AG09319 (cell line): Measurements from ENCODE around the gene MXRA8.
A peak's percentile ranks its signal among the peaks of the same experiment; 100 is the strongest.

Experiments used
- DNase-seq: peaks from one replicate; pipeline ENCODE4 v3.0.0-alpha.2; 2010; ENCODE audit warnings: low read depth; ENCODE audit errors: extremely low read depth
- CTCF ChIP-seq: IDR thresholded peaks from 2 replicates; pipeline ENCODE4 v1.5.1; 2011; ENCODE audit warnings: low read depth, mild to moderate bottlenecking, inconsistent platforms, low read length, moderate library complexity

The MXRA8 gene

GRCh38 chr1:1361233-1361981 is 3.1 kb upstream of the MXRA8 start:
- no peak for DNase-seq
- no peak for TF ChIP-seq CTCF

DNA sequence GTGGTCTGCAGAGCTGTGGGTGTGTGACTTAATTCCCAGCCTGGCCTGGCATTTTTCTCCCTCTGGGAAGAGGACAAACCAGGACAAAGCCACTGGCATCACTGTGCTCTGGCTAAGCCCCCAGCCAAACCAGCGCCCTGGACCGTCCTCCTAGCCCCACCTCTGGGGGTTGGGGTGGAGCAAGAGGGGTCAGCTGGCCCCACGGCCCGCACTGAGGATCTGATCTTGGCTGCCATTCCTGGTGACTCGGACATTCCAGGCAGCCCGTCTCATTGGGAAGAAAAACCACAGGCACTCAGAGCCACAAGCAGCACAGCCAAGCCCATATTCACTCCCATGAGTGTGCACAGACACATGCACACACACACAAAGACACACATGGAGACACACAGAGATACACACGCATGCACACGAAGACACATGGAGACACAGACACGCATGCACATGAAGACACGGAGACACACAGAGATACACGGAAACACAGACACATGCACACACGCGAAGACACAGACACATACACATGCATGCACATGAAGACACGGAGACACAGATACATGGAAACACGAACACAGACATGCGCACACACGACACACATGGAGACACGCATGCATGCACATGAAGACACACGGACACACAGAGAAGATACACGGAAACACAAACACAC is 2.3 kb upstream of the MXRA8 start:
- DNase-seq, result peak; percentile 89
- TF ChIP-seq CTCF, result no peak

GRCh38 chr1:1359664-1360468 is 1.5 kb upstream of the MXRA8 start:
- DNase-seq, result peak; percentile 80
- TF ChIP-seq CTCF, result no peak

DNA sequence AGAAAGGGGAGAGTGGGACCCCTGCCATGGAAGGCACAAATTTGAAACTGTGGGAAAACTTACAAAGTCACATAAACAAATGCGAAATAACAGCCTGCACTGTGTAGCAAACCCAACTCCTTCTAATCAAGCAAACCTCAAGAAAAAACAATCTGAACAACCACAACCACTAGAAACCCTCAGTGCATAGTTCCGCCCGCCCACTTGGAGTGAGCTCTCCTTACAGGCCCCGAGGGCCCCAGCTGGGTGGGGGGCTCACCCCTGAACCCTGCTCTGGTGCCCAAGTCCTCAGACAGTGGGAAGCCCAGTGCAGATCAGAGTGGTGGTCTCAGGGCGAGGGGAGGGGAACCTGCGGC is 931 bp upstream of the MXRA8 start:
- peak; percentile 74 for DNase-seq

DNA sequence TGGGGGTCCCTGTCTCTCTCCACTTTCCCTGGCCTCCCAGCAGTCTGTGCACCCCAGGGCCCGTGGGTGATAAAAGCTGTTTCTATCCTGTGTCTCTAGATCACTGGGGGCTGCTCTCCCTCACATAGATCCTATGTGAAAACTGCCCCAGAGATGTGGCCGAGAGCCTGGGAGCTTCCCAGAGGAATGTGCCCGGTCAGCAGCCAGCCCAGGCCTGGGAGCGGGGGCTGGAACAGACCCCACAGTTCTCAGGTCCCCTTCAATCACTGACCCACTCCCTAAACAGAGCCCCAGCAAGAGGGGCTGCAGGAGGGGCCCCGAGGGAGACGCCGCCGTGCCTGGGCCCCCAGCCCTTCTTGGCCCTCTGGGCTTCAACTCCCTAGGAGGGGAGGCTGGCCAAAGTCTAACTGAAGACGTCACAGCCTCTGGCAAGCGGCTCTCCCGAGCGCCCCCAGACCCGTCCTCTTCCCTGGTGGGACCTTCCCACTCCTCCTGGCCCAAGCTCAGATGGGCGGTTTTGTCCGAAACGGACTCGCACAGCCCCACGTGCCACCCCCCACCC is 403 bp downstream of the MXRA8 start:
- no peak for DNase-seq
- TF ChIP-seq CTCF, result no peak

More for the DNA sequence above, 931 bp upstream of the MXRA8 start:
- TF ChIP-seq CTCF, result no peak

DNA sequence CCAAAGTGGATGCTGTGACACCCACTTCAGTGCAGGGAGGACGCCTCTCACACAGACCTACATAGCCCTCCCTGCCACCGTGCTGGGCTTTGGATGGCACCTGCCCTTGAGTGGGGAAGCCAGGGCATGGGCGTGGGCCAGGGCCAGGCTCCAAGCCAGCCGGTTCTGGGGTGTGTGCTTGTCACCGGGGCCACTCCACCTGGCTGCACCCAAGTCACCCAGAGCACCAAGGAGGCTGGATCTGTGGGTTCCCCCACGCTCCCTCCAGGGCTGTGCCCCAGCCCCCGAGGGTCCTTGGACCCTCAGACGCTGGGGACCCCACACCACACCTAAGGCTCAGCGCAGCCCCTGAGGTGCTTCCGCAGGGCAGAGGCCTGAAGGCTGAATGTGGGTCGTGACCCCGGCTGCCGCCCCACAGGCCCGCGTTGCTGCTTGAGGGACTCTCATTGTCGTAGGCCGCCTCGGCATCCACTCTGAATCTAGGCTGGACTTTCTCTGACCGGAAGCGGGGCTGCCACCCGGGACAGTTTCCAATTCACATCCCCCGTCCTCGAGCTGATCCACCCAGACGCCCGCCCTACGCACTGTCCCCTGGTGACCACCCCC is 1.5 kb downstream of the MXRA8 start:
- no peak for DNase-seq
- no peak for TF ChIP-seq CTCF
